HepG2 (cell line): ENCODE measurements around the gene SAA1. TPM values are rescaled to one million over a fixed set of nuclear protein-coding genes. Genes with fewer than 3 reads are reported as not detected.

Source experiments
- ATAC-seq: fragments of 200-7000 bp; cut with Tn5 transposase; 3 replicates; pipeline ENCODE4 v1.9.1; 2020; ENCODE audit warnings: mild to moderate bottlenecking, moderate library complexity
- BruUV-seq: library from RNA; stranded (reverse); fragments of 400-500 nt; replicated peaks from 2 replicates; lab custom pipeline; 2021; lab: Mats Ljungman, UMichigan
- CTCF ChIA-PET: fragments of 300-600 bp; formaldehyde crosslinking; extraction: SDS; loops from one replicate; lab custom pipeline; 2021; ENCODE audit warnings: low total read pairs, inconsistent platforms, low intra/inter-chr PET ratio; lab: Yijun Ruan, JAX
- POLR2A ChIA-PET: fragments of 350-600 bp; sonication (Branson Sonifier 250); formaldehyde crosslinking; loops from one replicate; lab custom pipeline; 2020; ENCODE audit warnings: antibody characterized with exemption, inconsistent platforms; lab: Yijun Ruan, JAX
- DNase-seq: peaks from one replicate; pipeline ENCODE4 v3.0.0-alpha.2; 2015; ENCODE audit warnings: low spot score
- FAIRE-seq: peaks from 3 replicates; lab custom pipeline; 2011; peaks lifted over from hg19 to GRCh38; lab: Jason Lieb, UNC
- H2AFZ ChIP-seq: one replicate; pipeline ENCODE4 v1.6.1; 2011; ENCODE audit warnings: low read length, inconsistent platforms
- H3K27ac ChIP-seq: fragments of 300-600 bp; 3 replicates; pipeline ENCODE4 v1.8.0; 2011; ENCODE audit warnings: mixed run types, mild to moderate bottlenecking, mixed read lengths, low read length, inconsistent platforms; ENCODE audit not compliant: insufficient read depth; ENCODE audit errors: extremely low read length
- H3K27me3 ChIP-seq, 2 experiments: fragments of 200-600 bp in 1 of 2; 2 replicates in 1 of 2; 3 replicates in 1 of 2; pipeline versions ENCODE4 v1.6.0 to v1.8.0; 2011; ENCODE audit warnings: low read length in 2 of 2, mild to moderate bottlenecking in 2 of 2, moderate library complexity in 2 of 2, inconsistent platforms in 1 of 2; ENCODE audit not compliant: insufficient read depth in 2 of 2, control insufficient read depth in 1 of 2
- H3K36me3 ChIP-seq, 2 experiments: fragments of 200-600 bp in 1 of 2; replicated peaks in 1 of 2; 2 replicates in 1 of 2; 3 replicates in 1 of 2; pipeline versions ENCODE4 v1.5.1 to v1.8.0; 2011; ENCODE audit warnings: low read length in 2 of 2, inconsistent platforms in 1 of 2; ENCODE audit not compliant: insufficient read depth in 2 of 2, control insufficient read depth in 1 of 2
- H3K4me1 ChIP-seq: 2 replicates; pipeline ENCODE4 v1.5.1; 2012; ENCODE audit warnings: low read length, inconsistent platforms; ENCODE audit not compliant: insufficient read depth
- H3K4me2 ChIP-seq: 2 replicates; pipeline ENCODE4 v1.6.0; 2011; ENCODE audit warnings: low read depth, low read length, inconsistent platforms
- H3K4me3 ChIP-seq, 3 experiments: fragments of 200-600 bp in 1 of 3; sonication (generic), shearing (Covaris generic) in 1 of 3; replicated peaks in 1 of 3; 2 replicates each; pipeline ENCODE4 v1.5.1; 2011 to 2016; ENCODE audit warnings: low read length in 3 of 3, inconsistent platforms in 2 of 3, low read depth in 2 of 3, mild to moderate bottlenecking in 2 of 3, control low read depth in 1 of 3, mixed read lengths in 1 of 3; ENCODE audit not compliant: insufficient read depth in 1 of 3
- H3K79me2 ChIP-seq: one replicate; pipeline ENCODE4 v1.6.1; 2011; ENCODE audit warnings: low read length, inconsistent platforms; ENCODE audit not compliant: insufficient read depth
- H3K9ac ChIP-seq: 2 replicates; pipeline ENCODE4 v1.6.0; 2011; ENCODE audit warnings: mild to moderate bottlenecking, low read depth, low read length, inconsistent platforms; ENCODE audit not compliant: insufficient read depth
- H3K9me3 ChIP-seq: 2 replicates; pipeline ENCODE4 v1.5.1; 2012; ENCODE audit warnings: mild to moderate bottlenecking, low read length
- H4K20me1 ChIP-seq: 2 replicates; pipeline ENCODE4 v1.6.0; 2011; ENCODE audit warnings: inconsistent platforms, mild to moderate bottlenecking, low read length, moderate library complexity; ENCODE audit not compliant: insufficient read depth
- EP300 ChIP-seq, 3 experiments: sonication (generic) in 1 of 3; formaldehyde crosslinking in 1 of 3; IDR thresholded peaks; 2 replicates each; pipeline versions ENCODE4 v1.5.1 to v1.6.1; 2011 to 2020; ENCODE audit warnings: low read depth in 2 of 3, low read length in 2 of 3, borderline replicate concordance in 1 of 3, improper control_type of control experiment in 1 of 3, mild to moderate bottlenecking in 1 of 3, missing genetic modification reagents in 1 of 3, moderate library complexity in 1 of 3
- HMGXB3 ChIP-seq: sonication (generic); formaldehyde crosslinking; IDR thresholded peaks from 2 replicates; pipeline ENCODE4 v1.4.0; 2020; ENCODE audit warnings: missing genetic modification reagents, borderline replicate concordance
- SNRNP70 ChIP-seq: fragments of 200-400 bp; formaldehyde crosslinking; IDR thresholded peaks from 2 replicates; pipeline ENCODE4 v1.6.1; 2017; ENCODE audit warnings: mild to moderate bottlenecking, low read depth, low read length, moderate library complexity
- ZNF18 ChIP-seq: sonication (generic); formaldehyde crosslinking; IDR thresholded peaks from 2 replicates; pipeline ENCODE4 v1.8.0; 2022; ENCODE audit warnings: mild to moderate bottlenecking, missing genetic modification reagents; ENCODE audit not compliant: insufficient replicate concordance
- ZNF207 ChIP-seq: fragments of 450-650 bp; IDR thresholded peaks from 2 replicates; pipeline ENCODE4 v1.6.1; 2016; ENCODE audit warnings: antibody characterized with exemption, borderline replicate concordance
- ZNF407 ChIP-seq: sonication (generic); formaldehyde crosslinking; IDR thresholded peaks from one replicate; pipeline ENCODE4 v1.5.1; 2020; ENCODE audit warnings: mild to moderate bottlenecking, missing genetic modification reagents; ENCODE audit errors: not compliant biosample characterization
- WGBS: methylation state at CpG from one replicate; pipeline ENCODE4 v1.1.6; 2017; ENCODE audit warnings: low lambda C conversion rate; 5-methylcytosine and 5-hydroxymethylcytosine counted together
- in situ Hi-C: cut with HindIII; loops from 2 replicates; pipeline ENCODE4 v1.10.0; 2017; ENCODE audit warnings: low pct_unique_long_range_greater_than_20kb; ENCODE audit not compliant: extremely low pct_ligation_motif_present
- intact Hi-C: fragments of 100-400 bp; cut with micrococcal nuclease; formaldehyde crosslinking; loops from one replicate; pipeline ENCODE4 v1.10.0; 2022; ENCODE audit not compliant: unreplicated experiment
- polyA plus RNA-seq, 8 experiments: library from polyadenylated mRNA; depleted of rRNA in 3 of 8; stranded (reverse) in 7 of 8; unstranded in 1 of 8; fragments of >200 nt; fragmentation: Illumina TruSeq in 4 of 8; extraction: Trizol in 4 of 8; gene quantifications; 2 replicates each; pipeline versions ENCODE4 v1.2.1 to v1.2.3, GENCODE V29; 2011 to 2016; ENCODE audit warnings: low read depth in 4 of 8, missing spikeins in 1 of 8, mixed read lengths in 1 of 8; ENCODE audit not compliant: insufficient read depth in 1 of 8
- total RNA-seq, 5 experiments: library from RNA; depleted of rRNA; stranded (reverse); fragments of >200 nt; fragmentation: Illumina TruSeq; extraction: Trizol; gene quantifications; 2 replicates each; pipeline ENCODE4 v1.2.3, GENCODE V29; 2016; ENCODE audit warnings: low read depth in 1 of 5

SAA1 gene
- total and polyA plus RNA-seq, 2 of the 13 experiments (the other 11 are each of a cell fraction or from before 2014, with no cell fraction given), result not detected

GRCh38 chr11:18230859-18231258, 35.2 kb upstream of the SAA1 start:
- no peak overlapping the region for H2AFZ ChIP-seq
- in situ Hi-C loops (no loop called here), intact Hi-C loops (loop anchor here (10.0 kb wide), 1 partner anchor 94 kb away; the partner anchor contains the start of genes GTF2H1 and HPS5)
- H4K20me1 ChIP-seq, result no peaks in the 10 kb centered on the region
- peak overlapping the region; percentile 34; the same call in 1 of the 2 replicates for H3K4me2 ChIP-seq
- CTCF ChIA-PET, result no interaction called here
- ATAC-seq (peak; percentile 71), DNase-seq (peak; percentile 15), FAIRE-seq (no peak)
- peaks cover 76% of the 10 kb centered on the region for H3K4me1 ChIP-seq
- H3K79me2 ChIP-seq, result peaks cover 13% of the 10 kb centered on the region
- H3K27me3 ChIP-seq, result no peaks in the 10 kb centered on the region
- H3K27ac ChIP-seq, result peak overlapping the region; percentile 51
- WGBS, result 39% methylated on average over 2 of the region's 2 CpGs
- POLR2A ChIA-PET, result interaction anchor here (0.7 to 1.7 kb wide), 9 partner anchors 9 to 163 kb away, joined by 3 to 7 read pairs (median 4); partner anchors contain the start of genes HPS5 and LDHA
- BruUV-seq, result no TSS peak
- H3K9ac ChIP-seq, result no peak overlapping the region
- no peaks in the 10 kb centered on the region for H3K9me3 ChIP-seq
- H3K36me3 ChIP-seq, result no peaks in the 10 kb centered on the region
- H3K4me3 ChIP-seq, result no peak overlapping the region
- TF ChIP-seq EP300 (IDR thresholded peaks at IDR 0.05; ENCODE audit: low read depth in 2 of 2, low read length in 2 of 2) (0 out of 4 replicates have a peak, but pooled peaks of 1 of the 2 experiments have one; percentile 29), EP300 (CRISPR knock-in tag; IDR thresholded peaks at IDR 0.05; ENCODE audit: borderline replicate concordance) (no peak), SNRNP70 (no peak), HMGXB3 (no peak), ZNF207 (no peak), ZNF18 (no peak), ZNF407 (CRISPR knock-in tag) (no peak)
